Measurements from ENCODE around the gene TUT4. TPM values are rescaled to one million over a fixed set of nuclear protein-coding genes. Genes with fewer than 3 reads are reported as not detected.
"Not testable (repeated sequence)": the region's sequence is repeated elsewhere in the genome, so short reads cannot be mapped to it uniquely, and the experiment has no call there.

TUT4 gene
- total RNA-seq, 2 donors from 2014 or later: 44.4 to 76.1 TPM

GRCh38 chr1:52582116-52582696 lies 29.3 kb upstream of the TUT4 start:
- Histone ChIP-seq H3K9me3 (no peaks in the 10 kb centered on the region), H3K27me3 (replicated peaks; ENCODE audit: insufficient read depth) (no peaks in the 10 kb centered on the region), H3K4me3 (no peak overlapping the region), H3K4me1 (replicated peaks) (no peaks in the 10 kb centered on the region), H3K36me3 (no peaks in the 10 kb centered on the region), H3K27ac (no peak overlapping the region)
- 90% methylated on average over 10 of the region's 10 CpGs for WGBS
- DNase-seq (ENCODE audit: low spot score): no peak
- intact Hi-C loops (cut with DNase I): no loop called here
- TF ChIP-seq POLR2A (IDR thresholded peaks at IDR 0.05) (no peak), POLR2AphosphoS5 (IDR thresholded peaks at IDR 0.05) (no peak)
- TF ChIP-seq, protein P1, sequence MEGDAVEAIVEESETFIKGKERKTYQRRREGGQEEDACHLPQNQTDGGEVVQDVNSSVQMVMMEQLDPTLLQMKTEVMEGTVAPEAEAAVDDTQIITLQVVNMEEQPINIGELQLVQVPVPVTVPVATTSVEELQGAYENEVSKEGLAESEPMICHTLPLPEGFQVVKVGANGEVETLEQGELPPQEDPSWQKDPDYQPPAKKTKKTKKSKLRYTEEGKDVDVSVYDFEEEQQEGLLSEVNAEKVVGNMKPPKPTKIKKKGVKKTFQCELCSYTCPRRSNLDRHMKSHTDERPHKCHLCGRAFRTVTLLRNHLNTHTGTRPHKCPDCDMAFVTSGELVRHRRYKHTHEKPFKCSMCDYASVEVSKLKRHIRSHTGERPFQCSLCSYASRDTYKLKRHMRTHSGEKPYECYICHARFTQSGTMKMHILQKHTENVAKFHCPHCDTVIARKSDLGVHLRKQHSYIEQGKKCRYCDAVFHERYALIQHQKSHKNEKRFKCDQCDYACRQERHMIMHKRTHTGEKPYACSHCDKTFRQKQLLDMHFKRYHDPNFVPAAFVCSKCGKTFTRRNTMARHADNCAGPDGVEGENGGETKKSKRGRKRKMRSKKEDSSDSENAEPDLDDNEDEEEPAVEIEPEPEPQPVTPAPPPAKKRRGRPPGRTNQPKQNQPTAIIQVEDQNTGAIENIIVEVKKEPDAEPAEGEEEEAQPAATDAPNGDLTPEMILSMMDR (IDR thresholded peaks at IDR 0.05): no peak

DNA sequence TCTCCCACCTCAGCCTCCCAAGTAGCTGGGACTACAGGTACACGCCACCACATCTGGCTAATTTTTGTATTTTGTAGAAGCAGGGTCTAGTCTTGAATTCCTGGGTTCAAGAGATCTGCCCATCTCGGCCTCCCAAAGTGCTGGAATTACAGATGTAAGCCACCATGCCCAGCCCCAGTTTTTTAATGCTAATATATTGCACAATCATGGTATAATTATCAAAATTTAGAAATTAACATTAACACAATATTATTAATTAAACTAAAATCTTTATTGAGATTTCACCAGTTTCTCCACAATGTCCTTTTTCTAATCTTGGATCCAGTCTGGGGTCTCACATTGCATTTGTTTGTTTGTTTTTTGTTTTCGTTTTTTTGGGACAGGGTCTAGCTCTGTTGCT lies 27.4 kb upstream of the TUT4 start:
- no peak for DNase-seq (ENCODE audit: low spot score)
- intact Hi-C loops (cut with DNase I): no loop called here
- TF ChIP-seq POLR2A (IDR thresholded peaks at IDR 0.05) (no peak), POLR2AphosphoS5 (IDR thresholded peaks at IDR 0.05) (no peak)
- TF ChIP-seq, protein P1 (IDR thresholded peaks at IDR 0.05): no peak
- Histone ChIP-seq H3K9me3 (no peaks in the 10 kb centered on the region), H3K4me1 (replicated peaks) (no peaks in the 10 kb centered on the region), H3K27me3 (replicated peaks; ENCODE audit: insufficient read depth) (no peaks in the 10 kb centered on the region), H3K27ac (no peak overlapping the region), H3K4me3 (no peak overlapping the region), H3K36me3 (no peaks in the 10 kb centered on the region)
- WGBS: 90% methylated on average over 3 of the region's 3 CpGs

GRCh38 chr1:52579415-52579814 lies 26.5 kb upstream of the TUT4 start:
- TF ChIP-seq, protein P1 (IDR thresholded peaks at IDR 0.05): no peak
- TF ChIP-seq POLR2AphosphoS5 (IDR thresholded peaks at IDR 0.05) (no peak), POLR2A (IDR thresholded peaks at IDR 0.05) (no peak)
- Histone ChIP-seq H3K27ac (no peak overlapping the region), H3K27me3 (replicated peaks; ENCODE audit: insufficient read depth) (no peaks in the 10 kb centered on the region), H3K4me3 (no peak overlapping the region), H3K4me1 (replicated peaks) (no peaks in the 10 kb centered on the region), H3K36me3 (no peaks in the 10 kb centered on the region), H3K9me3 (no peaks in the 10 kb centered on the region)
- intact Hi-C loops (cut with DNase I): no loop called here
- 30% methylated on average over 2 of the region's 2 CpGs for WGBS
- DNase-seq (ENCODE audit: low spot score): no peak

GRCh38 chr1:52578066-52578465 lies 25.2 kb upstream of the TUT4 start:
- intact Hi-C loops (cut with DNase I); H3K4me1 ChIP-seq (replicated peaks): not testable (repeated sequence)
- 95% methylated on average over 3 of the region's 3 CpGs for WGBS

DNA sequence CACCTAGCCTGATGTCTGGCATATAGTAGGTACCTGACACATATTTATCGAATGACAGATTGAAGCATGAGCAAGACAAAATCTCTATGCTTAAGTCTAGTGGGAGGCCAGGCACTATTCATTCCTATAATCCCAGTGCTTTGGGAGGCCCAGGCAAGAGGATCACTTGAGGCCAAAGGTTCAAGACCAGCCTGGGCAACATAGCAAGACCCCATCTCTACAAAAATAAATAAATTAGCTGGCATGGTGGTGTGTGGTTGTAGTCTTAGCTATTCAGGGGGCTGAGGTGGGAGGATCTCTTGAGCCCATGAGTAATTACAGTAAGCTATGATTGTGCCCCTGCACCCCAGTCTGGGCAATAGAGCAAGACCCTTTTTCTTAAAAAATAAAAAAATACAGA lies 23.2 kb upstream of the TUT4 start:
- Histone ChIP-seq H3K27ac (no peak overlapping the region), H3K36me3 (no peaks in the 10 kb centered on the region), H3K4me3 (no peak overlapping the region), H3K27me3 (replicated peaks; ENCODE audit: insufficient read depth) (no peaks in the 10 kb centered on the region), H3K4me1 (replicated peaks) (no peaks in the 10 kb centered on the region), H3K9me3 (no peaks in the 10 kb centered on the region)
- intact Hi-C loops (cut with DNase I): no loop called here
- TF ChIP-seq, protein P1 (IDR thresholded peaks at IDR 0.05): no peak
- TF ChIP-seq POLR2A (IDR thresholded peaks at IDR 0.05) (no peak), POLR2AphosphoS5 (IDR thresholded peaks at IDR 0.05) (no peak)
- no peak for DNase-seq (ENCODE audit: low spot score)
- 100% methylated on average over 1 of the region's 1 CpG for WGBS

More at GRCh38 chr1:52578066-52578465, 25.2 kb upstream of the TUT4 start:
- not testable (repeated sequence) for H3K4me3 ChIP-seq; H3K36me3 ChIP-seq; DNase-seq (ENCODE audit: low spot score); H3K27ac ChIP-seq; H3K9me3 ChIP-seq; H3K27me3 ChIP-seq (replicated peaks; ENCODE audit: insufficient read depth)
